Heart right ventricle (tissue), 16 donors: ENCODE measurements around the gene EXOSC2. TPM values are rescaled to one million over a fixed set of nuclear protein-coding genes. Genes with fewer than 3 reads are reported as not detected.

Experiments
- ATAC-seq, 8 donors: fragments of 200-7000 bp; cut with Tn5 transposase; one replicate each; pipeline ENCODE4 v1.9.1; 2020; ENCODE audit warnings: mild to moderate bottlenecking in 8 of 8, moderate library complexity in 8 of 8, moderate number of reproducible peaks in 1 of 8
- DNase-seq, 2 donors: peaks; one replicate each; pipeline ENCODE4 v3.0.0-alpha.2; 2020
- H3K27ac ChIP-seq, 10 donors: fragments of 200-600 bp; sonication (generic) in 2 of 10; one replicate each; pipeline versions ENCODE4 v1.5.0 to v1.8.0; 2020 to 2022; ENCODE audit warnings: mild to moderate bottlenecking in 3 of 10
- H3K27me3 ChIP-seq, 7 donors: fragments of 200-600 bp; one replicate each; pipeline ENCODE4 v1.8.0; 2021 to 2022; ENCODE audit warnings: mild to moderate bottlenecking in 2 of 7
- H3K36me3 ChIP-seq, 9 donors: fragments of 200-600 bp; sonication (generic) in 1 of 9; one replicate each; pipeline versions ENCODE4 v1.5.0 to v1.8.0; 2020 to 2022; ENCODE audit warnings: mild to moderate bottlenecking in 2 of 9
- H3K4me1 ChIP-seq, 9 donors: fragments of 200-600 bp; sonication (generic) in 1 of 9; one replicate each; pipeline versions ENCODE4 v1.5.0 to v1.8.0; 2020 to 2022; ENCODE audit warnings: mild to moderate bottlenecking in 4 of 9
- H3K4me3 ChIP-seq, 10 donors: fragments of 200-600 bp; sonication (generic) in 2 of 10; one replicate each; pipeline versions ENCODE4 v1.5.0 to v1.8.0; 2020 to 2022; ENCODE audit warnings: mild to moderate bottlenecking in 7 of 10, moderate library complexity in 2 of 10
- H3K9me3 ChIP-seq, 11 donors: fragments of 200-600 bp in 10 of 11; sonication (generic) in 2 of 11; one replicate each; pipeline versions ENCODE4 v1.5.0 to v1.8.0; 2013 to 2022; ENCODE audit warnings: mild to moderate bottlenecking in 2 of 11, control low read depth in 1 of 11, moderate library complexity in 1 of 11
- WGBS, 2 donors: extraction: QIAGEN DNeasy Blood & Tissue Kit; methylation state at CpG; one replicate each; pipeline ENCODE4 v1.1.7; 2013; ENCODE audit warnings: inconsistent platforms in 1 of 2; 5-methylcytosine and 5-hydroxymethylcytosine counted together
- intact Hi-C, 10 donors: fragments of 100-400 bp; cut with DNase I; formaldehyde crosslinking; loops; one replicate each; pipeline versions ENCODE4 v1.11.1 to v1.14.2; 2022
- polyA plus RNA-seq, 2 donors: library from polyadenylated mRNA; stranded (reverse); fragments of 200-250 nt; gene quantifications; one replicate each; pipeline ENCODE4 v1.2.3, GENCODE V29; 2013
- total RNA-seq, 10 donors: library from RNA; stranded (reverse); fragmentation: NEBNext Ultra II Directional in 3 of 10; extraction: Animal tissue kit (Norgen Biotek cat#: 25700) in 3 of 10; gene quantifications; one replicate each; pipeline versions ENCODE4 v1.2.1 to v1.2.4, GENCODE V29; 2021 to 2023
- TF ChIP-seq, protein P1 (sequence below), 9 donors: fragments of 200-600 bp; sonication (generic) in 2 of 9; IDR thresholded peaks; one replicate each; pipeline versions ENCODE4 v1.5.0 to v1.8.0; 2021 to 2022; ENCODE audit warnings: antibody characterized with exemption in 9 of 9, mild to moderate bottlenecking in 5 of 9, moderate library complexity in 1 of 9
- donor health status: Arrhythmogenic right ventricular cardiomyopathy.
- donor health status: ischemic (EF 13 %, LVEDD 7.1; RV severe dilation, severe dysfunction).
- donor health status: healthy with polysubstance abuse.
- donor health status: DM: no; HTN: yes; CAD: no.
- donor health status: DM: no; HTN: no; CAD: no.
- donor health status: ischemic (EF 25% LVEDD 6.9; RV normal size, moderate dysfunction).
- donor health status: ischemic (EF 25% LVEDD 5.7; RV mildly dilated, moderate dysfunction).
- donor health status: healthy.
- donor health status: DM: yes; HTN: yes; CAD: no.
- donor health status: Ischemic cardiomyopathy.
- donor health status: ischemic (EF 35%, LVEDD 5.7; RV mildly dilated, moderate dysfunction).
- donor health status: nonischemic (EF 11% LVEDD 7.7; RV severe dilation, severe dysfunction).
- donor health status: DM: yes; HTN: yes; CAD: no.
- donor health status: PGD.
- donor health status: ischemic (EF 29% LVEDD 5.4; RV normal size, mild dysfunction).
- donor health status: nonischemic (EF 23%, LVEDD 6.1; RV moderate dilation, normal function).

Gene EXOSC2
- total and polyA plus RNA-seq, 12 donors, result 10.8 to 17.7 (median 13.1) TPM

DNA sequence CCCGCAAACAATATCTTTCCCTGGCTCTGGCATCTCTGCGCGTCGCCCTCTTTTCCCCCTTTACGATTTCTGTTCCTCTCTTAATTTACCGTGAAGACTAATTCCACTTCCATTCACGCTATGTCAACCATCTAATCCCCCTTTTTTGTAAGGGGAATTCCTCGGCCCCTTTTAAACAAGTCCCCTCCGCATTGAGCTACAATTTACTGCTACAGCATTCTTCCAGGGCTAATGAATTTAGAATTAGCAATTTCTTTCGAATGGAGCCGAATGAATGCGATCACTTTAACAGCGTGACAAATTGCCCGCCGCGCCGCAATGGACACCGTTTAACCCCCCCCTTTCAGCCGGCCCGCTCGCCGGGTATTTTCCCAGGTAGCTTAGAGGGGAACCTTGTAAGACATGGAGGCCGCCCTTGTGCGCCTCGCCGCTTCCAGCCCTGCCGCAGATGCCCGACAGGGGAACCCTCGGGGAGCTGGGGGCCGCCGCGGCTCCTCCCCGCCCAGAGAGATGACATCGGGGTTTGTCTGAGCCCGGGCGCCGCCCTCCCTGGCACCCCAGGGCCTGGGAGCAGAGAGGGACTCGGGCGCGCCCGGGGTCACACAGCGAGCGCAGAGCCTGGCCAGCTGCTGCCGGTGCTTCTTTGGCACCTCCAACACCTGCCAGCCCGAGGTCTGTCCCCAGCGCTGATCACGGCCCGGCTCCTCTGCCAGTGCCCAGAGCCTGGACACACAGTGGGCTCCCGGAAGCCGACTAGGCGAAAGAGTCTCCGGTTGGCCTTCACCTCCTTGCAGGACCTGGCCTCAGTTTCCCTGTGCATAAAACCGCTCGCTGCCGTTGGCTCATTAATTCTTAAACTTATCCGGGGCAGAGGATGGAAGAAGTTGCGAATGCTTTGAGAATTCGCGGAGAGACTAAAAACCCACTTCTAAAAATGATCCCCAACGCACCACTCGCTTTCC is 27.9 kb upstream of the EXOSC2 start:
- ATAC-seq (no peak), DNase-seq (no peak)
- Histone ChIP-seq H3K36me3 (no peaks in the 10 kb centered on the region), H3K4me1 (peaks cover 19 to 62% (median 55%) of the 10 kb centered on the region in 9 donors), H3K4me3 (peak overlapping the region in 3 of 10 donors; percentile 7 to 18 (median 17)), H3K27ac (no peak overlapping the region), H3K27me3 (peaks cover 50 to 82% (median 80%) of the 10 kb centered on the region in 7 donors), H3K9me3 (no peaks in the 10 kb centered on the region)
- TF ChIP-seq, protein P1, sequence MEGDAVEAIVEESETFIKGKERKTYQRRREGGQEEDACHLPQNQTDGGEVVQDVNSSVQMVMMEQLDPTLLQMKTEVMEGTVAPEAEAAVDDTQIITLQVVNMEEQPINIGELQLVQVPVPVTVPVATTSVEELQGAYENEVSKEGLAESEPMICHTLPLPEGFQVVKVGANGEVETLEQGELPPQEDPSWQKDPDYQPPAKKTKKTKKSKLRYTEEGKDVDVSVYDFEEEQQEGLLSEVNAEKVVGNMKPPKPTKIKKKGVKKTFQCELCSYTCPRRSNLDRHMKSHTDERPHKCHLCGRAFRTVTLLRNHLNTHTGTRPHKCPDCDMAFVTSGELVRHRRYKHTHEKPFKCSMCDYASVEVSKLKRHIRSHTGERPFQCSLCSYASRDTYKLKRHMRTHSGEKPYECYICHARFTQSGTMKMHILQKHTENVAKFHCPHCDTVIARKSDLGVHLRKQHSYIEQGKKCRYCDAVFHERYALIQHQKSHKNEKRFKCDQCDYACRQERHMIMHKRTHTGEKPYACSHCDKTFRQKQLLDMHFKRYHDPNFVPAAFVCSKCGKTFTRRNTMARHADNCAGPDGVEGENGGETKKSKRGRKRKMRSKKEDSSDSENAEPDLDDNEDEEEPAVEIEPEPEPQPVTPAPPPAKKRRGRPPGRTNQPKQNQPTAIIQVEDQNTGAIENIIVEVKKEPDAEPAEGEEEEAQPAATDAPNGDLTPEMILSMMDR (IDR thresholded peaks at IDR 0.05), result no peak
- intact Hi-C loops, result no loop called here
- 3 to 4% methylated on average over 61 of the region's 61 CpGs for WGBS, 2 donors

DNA sequence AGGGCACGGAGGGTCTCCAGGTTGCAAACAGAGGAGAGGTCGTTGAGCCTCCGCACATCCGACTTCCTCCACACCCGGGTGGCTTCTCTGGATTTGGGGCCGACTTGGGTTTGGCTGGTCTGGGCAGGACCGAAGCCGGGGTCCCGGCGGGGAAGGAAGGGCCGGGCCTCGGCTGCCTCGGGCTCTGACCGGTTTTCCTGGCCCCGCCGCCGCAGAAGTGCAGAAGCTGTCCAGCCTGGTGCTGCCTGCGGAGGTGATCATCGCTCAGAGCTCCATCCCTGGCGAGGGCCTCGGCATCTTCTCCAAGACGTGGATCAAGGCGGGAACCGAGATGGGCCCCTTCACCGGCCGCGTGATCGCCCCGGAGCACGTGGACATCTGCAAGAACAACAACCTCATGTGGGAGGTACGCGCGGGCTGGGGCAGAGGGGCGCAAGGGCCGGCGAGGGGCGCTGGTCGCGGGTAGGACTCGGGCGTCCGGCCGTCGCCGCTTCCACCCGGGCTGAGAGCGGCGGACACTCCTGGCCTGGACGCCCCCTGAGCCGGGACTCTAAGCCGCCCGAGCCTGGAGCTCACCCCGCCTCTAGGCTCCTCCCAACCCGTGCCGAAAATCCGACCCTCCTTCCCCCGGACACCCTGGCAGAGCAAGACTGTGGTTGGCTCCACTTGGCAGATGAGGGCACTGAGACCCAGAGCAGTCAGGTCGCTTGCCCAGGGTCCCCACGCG is 27.0 kb upstream of the EXOSC2 start:
- Histone ChIP-seq H3K27ac (no peak overlapping the region), H3K9me3 (no peaks in the 10 kb centered on the region), H3K27me3 (peaks cover 42 to 74% (median 71%) of the 10 kb centered on the region in 7 donors), H3K4me1 (peaks cover 17 to 53% (median 47%) of the 10 kb centered on the region in 9 donors), H3K4me3 (no peak overlapping the region), H3K36me3 (no peaks in the 10 kb centered on the region)
- TF ChIP-seq, protein P1 (IDR thresholded peaks at IDR 0.05), result no peak
- DNase-seq (no peak), ATAC-seq (no peak)
- 8 to 9% methylated on average over 54 to 60 of the region's 60 CpGs for WGBS, 2 donors
- intact Hi-C loops, result no loop called here

DNA sequence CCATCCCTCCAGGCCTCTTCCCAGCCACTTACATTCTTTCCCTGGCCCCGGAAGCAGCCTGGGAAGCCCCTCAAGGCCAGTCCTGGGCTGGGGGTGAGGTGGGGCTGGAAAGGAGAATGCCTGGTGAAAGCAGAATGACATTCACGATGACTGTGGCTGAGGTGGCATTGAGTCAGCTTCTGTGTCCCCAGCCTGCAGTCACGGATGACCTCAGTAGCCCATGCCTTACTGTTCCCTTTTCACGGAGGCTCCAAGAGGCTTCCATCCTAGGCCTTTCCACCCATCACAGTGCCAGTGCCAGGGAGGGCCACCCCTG is 26.5 kb upstream of the EXOSC2 start:
- 60 to 63% methylated on average over 4 of the region's 4 CpGs for WGBS, 2 donors
- TF ChIP-seq, protein P1 (IDR thresholded peaks at IDR 0.05), result no peak

DNA sequence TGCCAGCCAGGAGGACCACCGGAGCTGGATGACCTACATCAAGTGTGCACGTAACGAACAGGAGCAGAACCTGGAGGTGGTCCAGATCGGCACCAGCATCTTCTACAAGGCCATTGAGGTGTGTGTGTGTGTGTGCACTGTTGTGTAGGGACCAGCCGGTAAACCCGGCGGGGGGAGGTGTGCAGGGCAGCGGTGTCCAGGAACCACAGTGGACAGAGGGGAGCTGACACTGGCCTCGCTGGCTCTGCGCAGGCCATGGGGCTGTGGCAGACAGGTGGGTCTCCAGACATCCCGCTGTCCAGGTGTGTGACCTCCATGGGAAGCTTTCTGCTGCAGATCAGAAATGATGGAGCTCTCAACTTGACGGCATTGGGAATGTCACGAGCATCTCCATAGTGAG is 25.4 kb upstream of the EXOSC2 start:
- no peak overlapping the region for H3K27ac ChIP-seq
- WGBS, 2 donors, result 91 to 92% methylated on average over 13 of the region's 13 CpGs
- no peaks in the 10 kb centered on the region for H3K9me3 ChIP-seq
- H3K36me3 ChIP-seq, result no peaks in the 10 kb centered on the region
- TF ChIP-seq, protein P1 (IDR thresholded peaks at IDR 0.05), result no peak
- intact Hi-C loops, result no loop called here
- DNase-seq (no peak), ATAC-seq (no peak)
- H3K4me1 ChIP-seq, result peaks cover 11 to 37% (median 32%) of the 10 kb centered on the region in 9 donors
- H3K4me3 ChIP-seq, result no peak overlapping the region
- peaks cover 27 to 57% (median 55%) of the 10 kb centered on the region in 7 donors for H3K27me3 ChIP-seq

More for the DNA sequence above, 26.5 kb upstream of the EXOSC2 start:
- no peak overlapping the region for H3K4me3 ChIP-seq
- H3K27ac ChIP-seq, result no peak overlapping the region
- no peak for ATAC-seq
- no peaks in the 10 kb centered on the region for H3K36me3 ChIP-seq
- no peaks in the 10 kb centered on the region for H3K9me3 ChIP-seq
- intact Hi-C loops, result no loop called here
- H3K4me1 ChIP-seq, result peaks cover 17 to 48% (median 42%) of the 10 kb centered on the region in 9 donors
- DNase-seq, result no peak
- peaks cover 38 to 68% (median 66%) of the 10 kb centered on the region in 7 donors for H3K27me3 ChIP-seq
